DOHH2 (cell line): ENCODE data around the gene DCDC1.

Source experiments
- H3F3A ChIP-seq: fragments of 200-600 bp; sonication (generic), shearing (Covaris generic); 2 replicates; pipeline ENCODE4 v1.6.0; 2016; ENCODE audit warnings: antibody characterized with exemption, mild to moderate bottlenecking; ENCODE audit not compliant: control insufficient read depth, insufficient read depth
- H3K27ac ChIP-seq: fragments of 200-600 bp; sonication (generic); 2 replicates; pipeline ENCODE4 v1.5.1; 2014; ENCODE audit warnings: low read depth, mild to moderate bottlenecking, low read length, moderate library complexity
- H3K27me3 ChIP-seq: fragments of 200-600 bp; sonication (generic); 2 replicates; pipeline ENCODE4 v1.6.1; 2014; ENCODE audit warnings: mild to moderate bottlenecking, low read length, mixed read lengths; ENCODE audit not compliant: control insufficient read depth
- H3K36me3 ChIP-seq: fragments of 200-600 bp; sonication (generic); 2 replicates; pipeline ENCODE4 v1.6.1; 2014; ENCODE audit warnings: mild to moderate bottlenecking, low read length, moderate library complexity, mixed read lengths; ENCODE audit not compliant: control insufficient read depth
- H3K4me1 ChIP-seq: fragments of 200-600 bp; sonication (generic); 2 replicates; pipeline ENCODE4 v1.6.1; 2014; ENCODE audit warnings: mild to moderate bottlenecking, low read length, mixed read lengths; ENCODE audit not compliant: control insufficient read depth
- H3K4me2 ChIP-seq: fragments of 200-600 bp; sonication (generic); 2 replicates; pipeline ENCODE4 v1.6.0; 2014; ENCODE audit warnings: mild to moderate bottlenecking, low read length, moderate library complexity
- H3K4me3 ChIP-seq: fragments of 200-600 bp; sonication (generic); 2 replicates; pipeline ENCODE4 v1.5.1; 2014; ENCODE audit warnings: mild to moderate bottlenecking, low read length, mixed read lengths
- H3K79me2 ChIP-seq: fragments of 200-600 bp; sonication (generic); 2 replicates; pipeline ENCODE4 v1.6.1; 2014; ENCODE audit warnings: mild to moderate bottlenecking, low read length, mixed read lengths; ENCODE audit not compliant: control insufficient read depth
- H3K9me2 ChIP-seq: fragments of 200-600 bp; sonication (generic); replicated peaks from 2 replicates; pipeline ENCODE4 v1.6.1; 2014; ENCODE audit warnings: mild to moderate bottlenecking, low read length, mixed read lengths; ENCODE audit not compliant: control insufficient read depth
- H3K9me3 ChIP-seq: fragments of 200-600 bp; sonication (generic); 2 replicates; pipeline ENCODE4 v1.6.1; 2014; ENCODE audit warnings: antibody characterized with exemption, low read length, mixed read lengths; ENCODE audit not compliant: control insufficient read depth, insufficient read depth
- H4K20me1 ChIP-seq: fragments of 200-600 bp; sonication (generic); 2 replicates; pipeline ENCODE4 v1.6.0; 2014; ENCODE audit warnings: low read depth, mild to moderate bottlenecking, antibody characterized with exemption, low read length, moderate library complexity; ENCODE audit not compliant: control insufficient read depth, insufficient read depth
- EZH2phosphoT487 ChIP-seq: fragments of 200-600 bp; sonication (generic); IDR thresholded peaks from 2 replicates; pipeline ENCODE4 v1.6.1; 2017; ENCODE audit warnings: borderline replicate concordance, mild to moderate bottlenecking, antibody characterized with exemption, low read length, moderate library complexity, mixed read lengths
- TF ChIP-seq, protein P1 (sequence below): fragments of 200-600 bp; sonication (generic); IDR thresholded peaks from one replicate; pipeline ENCODE4 v1.5.1; 2014; ENCODE audit warnings: antibody characterized with exemption, mild to moderate bottlenecking, low read depth, low read length; ENCODE audit not compliant: poor library complexity, severe bottlenecking

The DCDC1 gene

DNA sequence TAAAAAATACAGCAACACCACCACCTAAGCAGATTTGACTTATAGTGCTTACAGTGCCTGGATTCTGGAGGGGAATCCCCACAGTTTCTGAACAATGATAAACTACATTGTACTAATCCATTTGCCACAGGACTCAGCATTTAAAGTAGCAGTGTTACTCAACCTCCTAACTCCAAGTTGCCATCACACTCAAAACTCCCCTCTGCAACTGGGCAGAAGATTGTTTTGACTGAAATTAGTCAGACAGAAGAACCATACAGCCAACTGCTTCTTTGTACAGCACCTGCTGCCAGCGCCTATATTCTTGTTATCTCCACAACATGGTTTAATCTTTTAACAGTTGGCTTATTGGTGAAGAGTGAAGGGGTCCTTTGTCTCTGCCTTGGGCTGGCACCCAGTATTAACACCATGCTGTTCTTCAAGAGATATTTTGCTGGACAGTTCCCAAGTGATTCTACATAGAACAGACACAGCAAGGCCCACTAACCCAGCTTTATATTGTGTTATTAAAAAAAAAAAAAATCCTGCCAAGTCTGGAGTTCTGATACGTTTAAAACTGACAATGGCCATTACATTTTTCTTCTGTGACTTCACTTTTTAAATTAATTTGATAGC is 273.2 kb downstream of the DCDC1 start:
- TF ChIP-seq, protein P1, sequence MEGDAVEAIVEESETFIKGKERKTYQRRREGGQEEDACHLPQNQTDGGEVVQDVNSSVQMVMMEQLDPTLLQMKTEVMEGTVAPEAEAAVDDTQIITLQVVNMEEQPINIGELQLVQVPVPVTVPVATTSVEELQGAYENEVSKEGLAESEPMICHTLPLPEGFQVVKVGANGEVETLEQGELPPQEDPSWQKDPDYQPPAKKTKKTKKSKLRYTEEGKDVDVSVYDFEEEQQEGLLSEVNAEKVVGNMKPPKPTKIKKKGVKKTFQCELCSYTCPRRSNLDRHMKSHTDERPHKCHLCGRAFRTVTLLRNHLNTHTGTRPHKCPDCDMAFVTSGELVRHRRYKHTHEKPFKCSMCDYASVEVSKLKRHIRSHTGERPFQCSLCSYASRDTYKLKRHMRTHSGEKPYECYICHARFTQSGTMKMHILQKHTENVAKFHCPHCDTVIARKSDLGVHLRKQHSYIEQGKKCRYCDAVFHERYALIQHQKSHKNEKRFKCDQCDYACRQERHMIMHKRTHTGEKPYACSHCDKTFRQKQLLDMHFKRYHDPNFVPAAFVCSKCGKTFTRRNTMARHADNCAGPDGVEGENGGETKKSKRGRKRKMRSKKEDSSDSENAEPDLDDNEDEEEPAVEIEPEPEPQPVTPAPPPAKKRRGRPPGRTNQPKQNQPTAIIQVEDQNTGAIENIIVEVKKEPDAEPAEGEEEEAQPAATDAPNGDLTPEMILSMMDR: no peak
- TF ChIP-seq EZH2phosphoT487: no peak
- H3K36me3 ChIP-seq: no peaks in the 10 kb centered on the region
- no peak overlapping the region for H3K4me2 ChIP-seq

DNA sequence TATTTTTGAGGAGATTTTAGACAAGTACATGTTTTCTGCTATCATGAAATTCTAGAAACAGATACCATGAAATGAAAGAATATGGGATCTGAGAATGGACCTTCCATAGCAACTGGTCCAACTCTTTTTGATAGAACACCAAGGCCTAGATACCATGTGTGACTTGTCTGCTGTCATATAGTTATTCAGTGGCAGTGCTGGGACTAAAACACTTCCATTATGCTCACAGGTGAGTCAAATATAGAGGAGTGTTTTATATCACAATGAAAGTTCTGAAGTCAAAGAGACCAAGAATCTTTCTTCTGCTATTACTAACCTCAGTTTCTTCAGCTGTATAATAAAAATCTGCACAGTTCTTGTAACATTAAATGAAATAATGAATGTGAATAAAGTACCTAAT is 276.9 kb downstream of the DCDC1 start:
- TF ChIP-seq, protein P1: no peak
- no peak for TF ChIP-seq EZH2phosphoT487
- no peaks in the 10 kb centered on the region for H3K9me2 ChIP-seq
- no peaks in the 10 kb centered on the region for H3K27me3 ChIP-seq
- no peaks in the 10 kb centered on the region for H4K20me1 ChIP-seq
- no peaks in the 10 kb centered on the region for H3K4me1 ChIP-seq
- H3F3A ChIP-seq: no peaks in the 10 kb centered on the region
- H3K36me3 ChIP-seq: no peaks in the 10 kb centered on the region
- H3K9me3 ChIP-seq: peaks cover 17% of the 10 kb centered on the region; the same call in 1 of the 2 replicates
- no peak overlapping the region for H3K4me2 ChIP-seq
- no peak overlapping the region for H3K27ac ChIP-seq
- H3K79me2 ChIP-seq: no peaks in the 10 kb centered on the region
- no peak overlapping the region for H3K4me3 ChIP-seq

More for the DNA sequence above, 273.2 kb downstream of the DCDC1 start:
- Histone ChIP-seq H3K9me2 (no peaks in the 10 kb centered on the region), H3K4me3 (no peak overlapping the region), H3K9me3 (no peaks in the 10 kb centered on the region), H3K27ac (no peak overlapping the region), H3F3A (no peaks in the 10 kb centered on the region), H3K4me1 (no peaks in the 10 kb centered on the region), H3K27me3 (no peaks in the 10 kb centered on the region), H4K20me1 (no peaks in the 10 kb centered on the region), H3K79me2 (no peaks in the 10 kb centered on the region)

DNA sequence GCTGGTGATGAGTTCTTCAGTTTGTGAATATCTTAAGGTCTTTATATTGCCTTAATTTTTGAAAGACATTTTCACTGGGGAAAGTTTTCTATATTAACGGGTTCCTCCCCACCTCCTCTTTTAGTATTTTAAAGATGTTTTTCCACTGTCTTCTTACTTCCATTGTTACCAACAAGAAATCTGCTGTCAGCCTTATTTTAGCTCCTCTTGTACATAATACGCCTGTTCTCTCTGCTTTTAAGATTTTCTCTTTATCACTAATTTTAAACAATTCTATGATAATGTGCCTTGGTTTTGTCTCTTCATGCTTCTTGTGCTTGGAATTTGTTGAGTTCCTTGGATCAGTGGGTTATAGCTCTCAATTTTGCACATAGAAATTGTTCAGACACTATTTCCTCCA is 280.4 kb downstream of the DCDC1 start:
- Histone ChIP-seq H3K4me3 (no peak overlapping the region), H4K20me1 (no peaks in the 10 kb centered on the region), H3F3A (no peaks in the 10 kb centered on the region), H3K9me2 (no peaks in the 10 kb centered on the region), H3K36me3 (no peaks in the 10 kb centered on the region), H3K27me3 (no peaks in the 10 kb centered on the region), H3K27ac (no peak overlapping the region), H3K4me2 (no peak overlapping the region), H3K79me2 (no peaks in the 10 kb centered on the region), H3K4me1 (no peaks in the 10 kb centered on the region), H3K9me3 (peaks cover 17% of the 10 kb centered on the region; the same call in 1 of the 2 replicates)
- TF ChIP-seq, protein P1: no peak
- no peak for TF ChIP-seq EZH2phosphoT487
